AG09309 (cell line): ENCODE results near the gene PARP8.

Experiments
- DNase-seq: peaks from one replicate; pipeline ENCODE4 v3.0.0-alpha.2; 2010; ENCODE audit warnings: low read depth
- H3K4me3 ChIP-seq: 2 replicates; pipeline ENCODE4 v1.5.1; 2011; ENCODE audit warnings: mild to moderate bottlenecking, low read depth, low read length, moderate library complexity; ENCODE audit not compliant: control insufficient read depth
- CTCF ChIP-seq: IDR thresholded peaks from 2 replicates; pipeline ENCODE4 v1.5.1; 2011; ENCODE audit warnings: mild to moderate bottlenecking, low read depth, low read length, inconsistent platforms; ENCODE audit not compliant: insufficient read depth, control insufficient read depth; ENCODE audit errors: missing control alignments

The PARP8 gene

GRCh38 chr5:50786073-50786472, 119.6 kb downstream of the PARP8 start:
- no peak for DNase-seq
- no peak overlapping the region for H3K4me3 ChIP-seq
- TF ChIP-seq CTCF, result no peak

- H3K4me3 ChIP-seq, result no peak overlapping the region
- no peak for DNase-seq
- TF ChIP-seq CTCF, result no peak
Observed at GRCh38 chr5:50791813-50792212, 125.4 kb downstream of the PARP8 start.

GRCh38 chr5:50792843-50793242, 126.4 kb downstream of the PARP8 start:
- TF ChIP-seq CTCF, result no peak
- H3K4me3 ChIP-seq, result no peak overlapping the region
- no peak for DNase-seq

- TF ChIP-seq CTCF, result no peak
- DNase-seq, result no peak
- H3K4me3 ChIP-seq, result no peak overlapping the region
Observed at GRCh38 chr5:50794812-50795211, 128.4 kb downstream of the PARP8 start.

- no peak for TF ChIP-seq CTCF
- DNase-seq, result no peak
- H3K4me3 ChIP-seq, result no peak overlapping the region
Observed at GRCh38 chr5:50798002-50798401, 131.6 kb downstream of the PARP8 start.

GRCh38 chr5:50799596-50799995, 133.2 kb downstream of the PARP8 start:
- H3K4me3 ChIP-seq, result no peak overlapping the region
- DNase-seq, result no peak
- TF ChIP-seq CTCF, result no peak

- no peak for DNase-seq
- no peak overlapping the region for H3K4me3 ChIP-seq
- no peak for TF ChIP-seq CTCF
Observed at GRCh38 chr5:50800410-50800809, 134.0 kb downstream of the PARP8 start.
